ENCODE data around the gene HOXD10.

The HOXD10 gene

GRCh38 chr2:176101216-176101830, 15.3 kb upstream of the HOXD10 start:
- DNase-seq (ENCODE audit: low read depth in 1 of 2, low spot score in 1 of 2) = no peak
- no peak overlapping the region for H3K27ac ChIP-seq (replicated peaks)
- TF ChIP-seq REST (IDR thresholded peaks at IDR 0.05; ENCODE audit: insufficient replicate concordance, low read depth) = no peak
- TF ChIP-seq GABPA (IDR thresholded peaks at IDR 0.05; ENCODE audit: low read depth) = no peak
- TF ChIP-seq SPI1 (IDR thresholded peaks at IDR 0.05; ENCODE audit: borderline replicate concordance, low read depth) = no peak
- TF ChIP-seq POLR2AphosphoS5 (IDR thresholded peaks at IDR 0.05; ENCODE audit: low read depth) = no peak
- no peak for TF ChIP-seq CTCF (IDR thresholded peaks at IDR 0.05; ENCODE audit: insufficient read depth, low read length)
- no peak overlapping the region for H3K4me3 ChIP-seq (replicated peaks; ENCODE audit: insufficient read depth, low read length)
- peaks cover 83% of the 10 kb centered on the region for H3K27me3 ChIP-seq (ENCODE audit: insufficient read depth, poor library complexity, severe bottlenecking)

- no peak for DNase-seq (ENCODE audit: low read depth in 1 of 2, low spot score in 1 of 2)
- H3K27me3 ChIP-seq (ENCODE audit: insufficient read depth, poor library complexity, severe bottlenecking) = peaks cover 82% of the 10 kb centered on the region
- TF ChIP-seq POLR2AphosphoS5 (IDR thresholded peaks at IDR 0.05; ENCODE audit: low read depth) (no peak), CTCF (IDR thresholded peaks at IDR 0.05; ENCODE audit: insufficient read depth, low read length) (no peak), REST (IDR thresholded peaks at IDR 0.05; ENCODE audit: insufficient replicate concordance, low read depth) (no peak), SPI1 (IDR thresholded peaks at IDR 0.05; ENCODE audit: borderline replicate concordance, low read depth) (no peak), GABPA (IDR thresholded peaks at IDR 0.05; ENCODE audit: low read depth) (no peak)
- H3K27ac ChIP-seq (replicated peaks) = no peak overlapping the region
- H3K4me3 ChIP-seq (replicated peaks; ENCODE audit: insufficient read depth, low read length) = no peak overlapping the region
Observed at GRCh38 chr2:176101842-176102241, 14.7 kb upstream of the HOXD10 start.

- H3K4me3 ChIP-seq (replicated peaks; ENCODE audit: insufficient read depth, low read length) = no peak overlapping the region
- H3K27ac ChIP-seq (replicated peaks) = no peak overlapping the region
- DNase-seq (ENCODE audit: low read depth in 1 of 2, low spot score in 1 of 2) = no peak
- no peak for TF ChIP-seq POLR2AphosphoS5 (IDR thresholded peaks at IDR 0.05; ENCODE audit: low read depth)
- TF ChIP-seq CTCF (IDR thresholded peaks at IDR 0.05; ENCODE audit: insufficient read depth, low read length) = no peak
- TF ChIP-seq SPI1 (IDR thresholded peaks at IDR 0.05; ENCODE audit: borderline replicate concordance, low read depth) = no peak
- no peak for TF ChIP-seq GABPA (IDR thresholded peaks at IDR 0.05; ENCODE audit: low read depth)
- TF ChIP-seq REST (IDR thresholded peaks at IDR 0.05; ENCODE audit: insufficient replicate concordance, low read depth) = no peak
- H3K27me3 ChIP-seq (ENCODE audit: insufficient read depth, poor library complexity, severe bottlenecking) = peaks cover 84% of the 10 kb centered on the region
Observed at GRCh38 chr2:176102309-176102866, 14.2 kb upstream of the HOXD10 start.

Data from HL-60 (cell line).